Loucy (cell line): ENCODE measurements around the gene AHI1.

ENCODE experiments used
- CTCF ChIP-seq: fragments of 200-600 bp; sonication (generic); conservative IDR thresholded peaks from 2 replicates; pipeline ENCODE4 v1.5.1; 2014; ENCODE audit warnings: mild to moderate bottlenecking, antibody characterized with exemption, low read length
- EZH2phosphoT487 ChIP-seq: fragments of 200-600 bp; IDR thresholded peaks from 2 replicates; pipeline ENCODE4 v1.6.1; 2018; ENCODE audit warnings: antibody characterized with exemption, mild to moderate bottlenecking, moderate library complexity, borderline replicate concordance

DNA sequence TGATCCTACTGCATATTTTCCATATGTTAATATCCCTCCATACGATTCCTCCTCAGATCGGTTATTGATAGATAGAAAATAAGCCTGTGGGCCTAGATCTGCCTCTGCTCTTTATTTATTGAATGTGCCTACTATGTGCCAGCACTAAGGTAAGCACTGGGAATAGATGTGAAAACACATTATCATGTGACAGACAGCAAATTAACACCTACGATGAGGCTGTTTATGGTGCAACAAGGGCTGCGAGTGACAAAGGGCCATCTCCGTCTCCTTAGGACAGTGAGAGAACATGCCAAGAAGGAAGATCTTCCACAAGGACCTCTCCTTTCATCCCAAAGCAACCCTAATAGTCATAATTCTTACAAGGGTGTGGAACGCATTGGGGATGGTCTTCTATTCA, 225.9 kb downstream of the AHI1 start:
- TF ChIP-seq CTCF (no peak), EZH2phosphoT487 (no peak)
